D721Med (cell line): ENCODE data around the gene HOXA5.

Experiments
- DNase-seq: peaks from one replicate; pipeline ENCODE4 v3.0.0; 2011; ENCODE audit warnings: low spot score; ENCODE audit not compliant: insufficient read length
- FAIRE-seq: peaks from 2 replicates; lab custom pipeline; 2011; peaks lifted over from hg19 to GRCh38; lab: Jason Lieb, UNC
- TF ChIP-seq, protein P1 (sequence below): IDR thresholded peaks from 2 replicates; pipeline ENCODE4 v1.5.1; 2012; ENCODE audit warnings: mild to moderate bottlenecking, control low read depth; ENCODE audit not compliant: insufficient read depth; ENCODE audit errors: missing control alignments

The HOXA5 gene

GRCh38 chr7:27096768-27097514 is 46.5 kb downstream of the HOXA5 start:
- TF ChIP-seq, protein P1, sequence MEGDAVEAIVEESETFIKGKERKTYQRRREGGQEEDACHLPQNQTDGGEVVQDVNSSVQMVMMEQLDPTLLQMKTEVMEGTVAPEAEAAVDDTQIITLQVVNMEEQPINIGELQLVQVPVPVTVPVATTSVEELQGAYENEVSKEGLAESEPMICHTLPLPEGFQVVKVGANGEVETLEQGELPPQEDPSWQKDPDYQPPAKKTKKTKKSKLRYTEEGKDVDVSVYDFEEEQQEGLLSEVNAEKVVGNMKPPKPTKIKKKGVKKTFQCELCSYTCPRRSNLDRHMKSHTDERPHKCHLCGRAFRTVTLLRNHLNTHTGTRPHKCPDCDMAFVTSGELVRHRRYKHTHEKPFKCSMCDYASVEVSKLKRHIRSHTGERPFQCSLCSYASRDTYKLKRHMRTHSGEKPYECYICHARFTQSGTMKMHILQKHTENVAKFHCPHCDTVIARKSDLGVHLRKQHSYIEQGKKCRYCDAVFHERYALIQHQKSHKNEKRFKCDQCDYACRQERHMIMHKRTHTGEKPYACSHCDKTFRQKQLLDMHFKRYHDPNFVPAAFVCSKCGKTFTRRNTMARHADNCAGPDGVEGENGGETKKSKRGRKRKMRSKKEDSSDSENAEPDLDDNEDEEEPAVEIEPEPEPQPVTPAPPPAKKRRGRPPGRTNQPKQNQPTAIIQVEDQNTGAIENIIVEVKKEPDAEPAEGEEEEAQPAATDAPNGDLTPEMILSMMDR, result no peak
- FAIRE-seq (no peak), DNase-seq (no peak)

DNA sequence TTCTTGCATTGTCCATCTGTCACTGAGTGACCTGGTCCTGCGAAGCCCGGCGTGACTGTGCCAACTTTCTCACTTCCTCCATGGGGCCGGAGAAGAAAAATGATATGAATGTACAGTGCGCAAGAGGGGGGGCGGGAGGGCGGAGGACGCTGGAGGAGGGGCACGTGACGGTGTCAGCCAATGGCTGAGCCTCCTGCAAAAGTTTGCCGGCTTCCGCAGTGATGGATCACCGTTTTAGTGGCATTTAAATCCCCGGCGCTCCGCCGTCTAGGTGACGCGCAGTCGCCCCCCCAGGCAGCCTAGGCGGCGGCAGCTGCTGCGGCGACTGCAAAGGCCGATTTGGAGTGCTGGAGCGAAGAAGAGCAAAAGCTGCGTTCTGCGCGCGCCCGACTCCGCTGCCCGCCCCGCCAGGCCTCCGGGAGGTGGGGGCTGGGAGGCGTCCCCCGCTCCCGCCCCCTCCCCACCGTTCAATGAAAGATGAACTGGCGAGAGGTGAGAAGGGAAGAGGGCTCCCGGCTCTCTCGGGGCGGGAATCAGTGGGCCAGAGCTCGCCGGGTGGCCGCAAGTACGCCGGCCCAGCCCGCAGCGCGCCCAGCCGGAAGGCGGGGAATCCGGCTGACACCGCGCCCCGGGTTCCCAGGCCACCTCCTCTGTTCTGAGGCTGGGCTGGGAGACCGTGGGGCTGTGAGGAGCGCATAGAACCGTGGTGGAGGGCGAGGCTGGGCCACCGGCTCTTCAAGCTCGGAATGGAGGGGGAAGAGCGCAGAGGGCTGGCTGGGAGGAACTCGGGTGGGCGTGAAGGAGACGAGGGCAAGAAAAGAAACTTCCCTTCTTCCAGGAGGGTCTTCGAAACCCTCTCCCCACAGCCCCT is 47.3 kb downstream of the HOXA5 start, which contains the start of gene HOXA1:
HOXA1 (minus strand) TSS at position 104 of the 871 bp plus-strand sequence; CDS start at position 16, 88 bp downstream.
- DNase-seq, result no peak
- no peak for FAIRE-seq
- TF ChIP-seq, protein P1, result no peak

DNA sequence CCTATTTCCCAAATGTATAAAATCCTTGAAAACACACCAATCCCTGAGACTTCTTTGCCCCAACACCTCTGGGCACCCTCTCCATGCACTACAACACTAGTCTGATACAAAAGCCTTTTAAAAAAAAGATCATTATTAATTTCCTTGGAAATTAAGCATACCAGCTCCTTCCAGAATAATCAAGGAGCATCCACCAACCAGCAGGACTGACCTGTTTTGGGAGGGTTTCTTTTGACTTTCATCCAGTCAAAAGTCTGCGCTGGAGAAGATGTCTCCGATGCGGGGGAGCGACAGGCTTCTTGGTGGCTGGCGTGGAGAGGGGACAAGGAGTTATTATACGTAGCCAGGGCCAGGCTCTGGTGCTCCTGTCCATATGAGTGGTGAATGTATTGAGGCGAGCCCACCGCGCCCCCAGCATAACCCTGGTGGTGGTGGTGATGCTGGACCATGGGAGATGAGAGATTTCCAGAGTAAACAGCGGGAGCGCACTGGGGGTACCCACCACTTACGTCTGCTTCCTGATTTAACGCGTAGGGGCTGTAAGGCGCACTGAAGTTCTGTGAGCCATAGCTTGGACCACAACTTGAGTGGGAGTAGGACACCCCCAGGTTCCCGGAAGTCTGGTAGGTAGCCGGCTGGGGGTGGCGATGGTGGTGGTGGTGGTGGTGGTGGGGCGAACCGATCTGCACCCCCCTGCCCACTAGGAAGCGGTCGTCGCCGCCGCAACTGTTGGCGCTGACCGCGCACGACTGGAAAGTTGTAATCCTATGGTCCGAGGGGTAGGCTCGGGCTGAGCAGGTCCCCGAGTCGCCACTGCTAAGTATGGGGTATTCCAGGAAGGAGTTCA is 48.2 kb downstream of the HOXA5 start:
- DNase-seq (no peak), FAIRE-seq (no peak)
- TF ChIP-seq, protein P1, result no peak

GRCh38 chr7:27094304-27095049 is 49.0 kb downstream of the HOXA5 start:
- DNase-seq, result no peak
- TF ChIP-seq, protein P1, result no peak
- no peak for FAIRE-seq

- no peak for FAIRE-seq
- TF ChIP-seq, protein P1, result no peak
Observed at GRCh38 chr7:27093184-27093895, 50.1 kb downstream of the HOXA5 start.

DNA sequence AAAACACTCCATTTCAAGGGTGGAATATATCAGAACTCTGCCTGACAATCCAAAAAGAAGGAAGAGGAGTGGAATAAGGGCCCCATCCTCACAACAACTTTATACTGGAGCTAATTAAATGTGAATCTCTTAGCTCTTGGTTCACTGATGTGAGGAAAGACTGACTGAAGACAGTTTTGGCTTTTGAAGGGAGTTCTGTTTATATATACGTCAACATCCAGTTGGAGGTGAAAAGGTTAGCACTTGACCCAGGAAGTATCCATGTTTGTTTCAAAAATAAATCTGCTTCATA is 50.7 kb downstream of the HOXA5 start:
- FAIRE-seq (no peak), DNase-seq (no peak)
- TF ChIP-seq, protein P1, result no peak

More at GRCh38 chr7:27093184-27093895, 50.1 kb downstream of the HOXA5 start:
- no peak for DNase-seq
